HCT116 (cell line): ENCODE data around the gene MSTN. TPM values are rescaled to one million over a fixed set of nuclear protein-coding genes. Genes with fewer than 3 reads are reported as not detected.

Experiments used
- ATAC-seq: fragments of 200-7000 bp; cut with Tn5 transposase; 2 replicates; pipeline ENCODE4 v1.9.1; 2020; ENCODE audit warnings: mild to moderate bottlenecking, moderate library complexity
- BruUV-seq: library from RNA; stranded (reverse); fragments of 400-500 nt; replicated peaks from 2 replicates; lab custom pipeline; 2021; lab: Mats Ljungman, UMichigan
- CTCF ChIA-PET: fragments of 300-600 bp; sonication (Branson Sonifier 250); formaldehyde crosslinking; loops from one replicate; lab custom pipeline; 2021; ENCODE audit warnings: antibody characterized with exemption; lab: Charles Lee
- POLR2A ChIA-PET: fragments of 300-600, 350-600 bp; sonication (Branson Sonifier 250); formaldehyde crosslinking; loops from one replicate; lab custom pipeline; 2021; ENCODE audit warnings: antibody characterized with exemption; lab: Charles Lee
- RAD21 ChIA-PET, 2 experiments: fragments of 300-600 bp; sonication (Branson Sonifier 250); formaldehyde crosslinking; loops; one replicate each; lab custom pipeline; 2023; ENCODE audit warnings: low total read pairs in 2 of 2; ENCODE audit not compliant: uncharacterized antibody in 2 of 2, unreplicated experiment in 2 of 2, low non-redundant PET in 1 of 2; lab: Charles Lee
- DNase-seq: peaks from one replicate; pipeline ENCODE4 v3.0.0-alpha.2; 2010; ENCODE audit warnings: low read depth, low spot score
- H2AFZ ChIP-seq: fragments of 200-600 bp; shearing (Covaris generic), sonication (generic); 2 replicates; pipeline ENCODE4 v1.6.1; 2017; ENCODE audit warnings: low read depth, mixed run types, mixed read lengths, antibody characterized with exemption, low read length; ENCODE audit not compliant: poor library complexity, severe bottlenecking
- H3K27ac ChIP-seq: 2 replicates; pipeline ENCODE4 v1.5.1; 2012; ENCODE audit warnings: low read depth, low read length
- H3K27me3 ChIP-seq: fragments of 200-600 bp; sonication (generic); 2 replicates; pipeline ENCODE4 v1.6.1; 2016; ENCODE audit warnings: mixed run types, low read length, mixed read lengths; ENCODE audit not compliant: insufficient read depth
- H3K36me3 ChIP-seq, 2 experiments: fragments of 200-500 bp in 1 of 2; fragments of 200-600 bp in 1 of 2; sonication (Bioruptor generic) in 1 of 2; sonication (generic) in 1 of 2; 2 replicates each; pipeline versions ENCODE4 v1.5.1 to v1.6.1; 2014 to 2016; ENCODE audit warnings: low read length in 2 of 2, inconsistent platforms in 1 of 2, mixed read lengths in 1 of 2, mixed run types in 1 of 2; ENCODE audit not compliant: insufficient read depth in 2 of 2, control insufficient read depth in 1 of 2
- H3K4me1 ChIP-seq, 2 experiments: fragments of 200-600 bp in 1 of 2; sonication (generic) in 1 of 2; 2 replicates each; pipeline versions ENCODE4 v1.5.1 to v1.6.1; 2012 to 2017; ENCODE audit warnings: low read length in 2 of 2, inconsistent platforms in 1 of 2, mild to moderate bottlenecking in 1 of 2, mixed read lengths in 1 of 2, mixed run types in 1 of 2, moderate library complexity in 1 of 2; ENCODE audit not compliant: insufficient read depth in 2 of 2, control insufficient read depth in 1 of 2
- H3K4me2 ChIP-seq: fragments of 200-600 bp; sonication (generic); 2 replicates; pipeline ENCODE4 v1.6.1; 2017; ENCODE audit warnings: mixed run types, low read length, mixed read lengths
- H3K4me3 ChIP-seq, 2 experiments: fragments of 200-600 bp in 1 of 2; sonication (generic) in 1 of 2; replicated peaks in 1 of 2; 2 replicates each; pipeline ENCODE4 v1.5.1; 2011 to 2016; ENCODE audit warnings: low read length in 2 of 2, control low read depth in 1 of 2, low read depth in 1 of 2, mild to moderate bottlenecking in 1 of 2, mixed read lengths in 1 of 2, mixed run types in 1 of 2
- H3K79me2 ChIP-seq: fragments of 200-600 bp; sonication (generic); 2 replicates; pipeline ENCODE4 v1.6.1; 2017; ENCODE audit warnings: mild to moderate bottlenecking, mixed run types, low read length, moderate library complexity, mixed read lengths; ENCODE audit not compliant: insufficient read depth
- H3K9ac ChIP-seq: fragments of 200-600 bp; sonication (generic); 2 replicates; pipeline ENCODE4 v1.6.1; 2016; ENCODE audit warnings: low read length, mixed read lengths
- H3K9me2 ChIP-seq: fragments of 200-600 bp; sonication (generic), shearing (Covaris generic); 2 replicates; pipeline ENCODE4 v1.6.1; 2017; ENCODE audit warnings: mixed run types, mild to moderate bottlenecking, moderate library complexity; ENCODE audit not compliant: insufficient read depth
- H3K9me3 ChIP-seq, 2 experiments: fragments of 200-500 bp in 1 of 2; fragments of 200-600 bp in 1 of 2; sonication (Bioruptor generic) in 1 of 2; sonication (generic) in 1 of 2; 2 replicates each; pipeline ENCODE4 v1.6.1; 2014 to 2017; ENCODE audit warnings: low read length in 2 of 2, mixed read lengths in 2 of 2, inconsistent platforms in 1 of 2, low read depth in 1 of 2, mild to moderate bottlenecking in 1 of 2, mixed run types in 1 of 2, moderate library complexity in 1 of 2; ENCODE audit not compliant: control insufficient read depth in 1 of 2, insufficient read depth in 1 of 2
- H4K20me1 ChIP-seq: fragments of 200-600 bp; sonication (generic), shearing (Covaris generic); 2 replicates; pipeline ENCODE4 v1.6.1; 2017; ENCODE audit warnings: mixed run types, mild to moderate bottlenecking, moderate library complexity; ENCODE audit not compliant: insufficient read depth
- CEBPB ChIP-seq: IDR thresholded peaks from 2 replicates; pipeline ENCODE4 v1.6.1; 2012; ENCODE audit warnings: low read depth
- EGR1 ChIP-seq: IDR thresholded peaks from 2 replicates; pipeline ENCODE4 v1.6.1; 2012; ENCODE audit warnings: low read depth
- ELF1 ChIP-seq: IDR thresholded peaks from 2 replicates; pipeline ENCODE4 v1.6.1; 2012; ENCODE audit warnings: low read depth, borderline replicate concordance
- FOSL1 ChIP-seq: IDR thresholded peaks from 2 replicates; pipeline ENCODE4 v1.6.1; 2012; ENCODE audit warnings: low read depth
- JUND ChIP-seq: IDR thresholded peaks from 2 replicates; pipeline ENCODE4 v1.6.1; 2012
- POLR2AphosphoS5 ChIP-seq: IDR thresholded peaks from 2 replicates; pipeline ENCODE4 v1.6.1; 2011; ENCODE audit warnings: mild to moderate bottlenecking, low read depth, low read length, moderate library complexity
- SIN3A ChIP-seq: IDR thresholded peaks from 2 replicates; pipeline ENCODE4 v1.6.1; 2012; ENCODE audit warnings: low read depth
- SP1 ChIP-seq: IDR thresholded peaks from 2 replicates; pipeline ENCODE4 v1.6.1; 2012; ENCODE audit warnings: low read depth
- SRF ChIP-seq: IDR thresholded peaks from 2 replicates; pipeline ENCODE4 v1.6.1; 2012; ENCODE audit warnings: low read depth
- TCF7L2 ChIP-seq: IDR thresholded peaks from 2 replicates; pipeline ENCODE4 v1.7.0; 2011; ENCODE audit warnings: borderline replicate concordance, inconsistent platforms; ENCODE audit not compliant: insufficient read depth, insufficient read length; ENCODE audit errors: extremely low read depth
- YY1 ChIP-seq: IDR thresholded peaks from 2 replicates; pipeline ENCODE4 v1.6.1; 2011; ENCODE audit warnings: low read length, low read depth, moderate library complexity, mild to moderate bottlenecking; ENCODE audit not compliant: insufficient replicate concordance; ENCODE audit errors: extremely low read depth
- ZNF274 ChIP-seq: fragments of 200-500 bp; sonication (Bioruptor generic); IDR thresholded peaks from 2 replicates; pipeline ENCODE4 v1.6.1; 2014; ENCODE audit warnings: mild to moderate bottlenecking, low read depth, low read length, inconsistent platforms
- intact Hi-C: fragments of 100-400 bp; cut with micrococcal nuclease; formaldehyde crosslinking; loops from 2 replicates; pipeline ENCODE4 v1.10.0; 2022
- total RNA-seq: library from RNA; stranded (reverse); gene quantifications from one replicate; pipeline ENCODE4 v1.2.1, GENCODE V29; 2021; ENCODE audit not compliant: unreplicated experiment
- TF ChIP-seq, protein P1 (sequence below), 3 experiments: fragments of 200-600 bp in 1 of 3; sonication (generic) in 1 of 3; IDR thresholded peaks in 2 of 3; conservative IDR thresholded peaks in 1 of 3; 2 replicates each; pipeline ENCODE4 v1.5.1; 2012 to 2017; ENCODE audit warnings: low read depth in 2 of 3, low read length in 2 of 3, antibody characterized with exemption in 1 of 3, borderline replicate concordance in 1 of 3, control low read depth in 1 of 3, mild to moderate bottlenecking in 1 of 3, mixed read lengths in 1 of 3, mixed run types in 1 of 3, moderate library complexity in 1 of 3; ENCODE audit not compliant: insufficient read depth in 1 of 3
- TF ChIP-seq, protein P2 (sequence below): IDR thresholded peaks from 2 replicates; pipeline ENCODE4 v1.6.1; 2011; ENCODE audit warnings: mild to moderate bottlenecking, low read length, moderate library complexity; ENCODE audit not compliant: insufficient replicate concordance; ENCODE audit errors: extremely low read depth

MSTN gene
- total RNA-seq, 1 experiment from 2014 or later: 0.12 TPM

DNA sequence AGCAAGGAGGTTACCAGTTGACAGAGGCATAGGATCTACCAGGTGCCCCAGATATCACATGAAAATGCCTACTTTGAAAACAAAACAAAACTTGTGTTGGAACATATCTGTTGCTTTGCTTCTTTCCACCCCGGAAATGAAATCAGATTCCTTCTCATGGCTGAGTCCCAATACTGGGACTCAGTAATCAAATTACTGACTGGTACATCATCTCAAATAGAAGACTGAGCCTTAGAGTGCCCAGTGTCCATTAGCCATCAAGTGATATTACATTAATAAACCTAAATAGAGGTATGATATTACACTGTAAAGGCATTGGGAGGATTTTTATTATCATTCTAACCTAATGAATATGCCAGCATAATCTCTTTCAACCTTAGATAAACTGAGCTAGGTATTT lies 48.6 kb upstream of the MSTN start (continued):
- TF ChIP-seq, protein P1, sequence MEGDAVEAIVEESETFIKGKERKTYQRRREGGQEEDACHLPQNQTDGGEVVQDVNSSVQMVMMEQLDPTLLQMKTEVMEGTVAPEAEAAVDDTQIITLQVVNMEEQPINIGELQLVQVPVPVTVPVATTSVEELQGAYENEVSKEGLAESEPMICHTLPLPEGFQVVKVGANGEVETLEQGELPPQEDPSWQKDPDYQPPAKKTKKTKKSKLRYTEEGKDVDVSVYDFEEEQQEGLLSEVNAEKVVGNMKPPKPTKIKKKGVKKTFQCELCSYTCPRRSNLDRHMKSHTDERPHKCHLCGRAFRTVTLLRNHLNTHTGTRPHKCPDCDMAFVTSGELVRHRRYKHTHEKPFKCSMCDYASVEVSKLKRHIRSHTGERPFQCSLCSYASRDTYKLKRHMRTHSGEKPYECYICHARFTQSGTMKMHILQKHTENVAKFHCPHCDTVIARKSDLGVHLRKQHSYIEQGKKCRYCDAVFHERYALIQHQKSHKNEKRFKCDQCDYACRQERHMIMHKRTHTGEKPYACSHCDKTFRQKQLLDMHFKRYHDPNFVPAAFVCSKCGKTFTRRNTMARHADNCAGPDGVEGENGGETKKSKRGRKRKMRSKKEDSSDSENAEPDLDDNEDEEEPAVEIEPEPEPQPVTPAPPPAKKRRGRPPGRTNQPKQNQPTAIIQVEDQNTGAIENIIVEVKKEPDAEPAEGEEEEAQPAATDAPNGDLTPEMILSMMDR (IDR thresholded peaks at IDR 0.05 in 2 of 3, conservative IDR thresholded peaks at IDR 0.05 in 1 of 3; ENCODE audit: borderline replicate concordance in 1 of 3, insufficient read depth in 1 of 3, low read depth in 2 of 3, low read length in 2 of 3): no peak

DNA sequence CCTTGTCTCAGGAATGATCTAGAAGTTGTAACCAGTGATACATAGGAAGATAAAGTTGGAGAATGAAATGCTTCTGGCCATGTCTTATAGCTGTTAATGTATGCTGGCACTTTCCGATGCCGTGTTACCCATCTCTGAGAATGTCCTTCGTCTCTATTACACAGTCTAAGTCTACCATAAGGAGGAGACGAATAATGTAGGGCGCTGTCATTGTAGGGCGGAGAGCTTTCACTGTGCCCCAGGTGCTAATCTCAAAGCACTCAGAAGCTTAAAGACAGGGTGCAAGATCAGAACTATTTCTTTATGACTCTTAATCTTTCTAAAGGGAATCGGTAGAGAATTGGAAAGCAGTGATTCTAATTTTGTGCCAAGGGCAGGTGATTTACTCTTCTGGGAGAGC lies 48.2 kb upstream of the MSTN start:
- no peak overlapping the region for H3K4me2 ChIP-seq
- H3K27me3 ChIP-seq: no peaks in the 10 kb centered on the region
- no peaks in the 10 kb centered on the region for H3K36me3 ChIP-seq
- no peak for DNase-seq
- RAD21 ChIA-PET: no interaction called here
- ATAC-seq: no peak
- no TSS peak for BruUV-seq
- H3K79me2 ChIP-seq: no peaks in the 10 kb centered on the region
- H3K4me3 ChIP-seq: no peak overlapping the region
- H3K9me2 ChIP-seq: no peaks in the 10 kb centered on the region
- no peaks in the 10 kb centered on the region for H3K9me3 ChIP-seq
- POLR2A ChIA-PET: no interaction called here
- H3K9ac ChIP-seq: no peak overlapping the region
- no peaks in the 10 kb centered on the region for H4K20me1 ChIP-seq
- TF ChIP-seq JUND: no peak
- TF ChIP-seq YY1: no peak
- no peak for TF ChIP-seq SP1
- TF ChIP-seq SIN3A: no peak
- TF ChIP-seq ELF1: no peak
- TF ChIP-seq SRF: no peak
- TF ChIP-seq POLR2AphosphoS5: no peak
- TF ChIP-seq CEBPB: no peak
- TF ChIP-seq ZNF274: no peak
- TF ChIP-seq, protein P2, sequence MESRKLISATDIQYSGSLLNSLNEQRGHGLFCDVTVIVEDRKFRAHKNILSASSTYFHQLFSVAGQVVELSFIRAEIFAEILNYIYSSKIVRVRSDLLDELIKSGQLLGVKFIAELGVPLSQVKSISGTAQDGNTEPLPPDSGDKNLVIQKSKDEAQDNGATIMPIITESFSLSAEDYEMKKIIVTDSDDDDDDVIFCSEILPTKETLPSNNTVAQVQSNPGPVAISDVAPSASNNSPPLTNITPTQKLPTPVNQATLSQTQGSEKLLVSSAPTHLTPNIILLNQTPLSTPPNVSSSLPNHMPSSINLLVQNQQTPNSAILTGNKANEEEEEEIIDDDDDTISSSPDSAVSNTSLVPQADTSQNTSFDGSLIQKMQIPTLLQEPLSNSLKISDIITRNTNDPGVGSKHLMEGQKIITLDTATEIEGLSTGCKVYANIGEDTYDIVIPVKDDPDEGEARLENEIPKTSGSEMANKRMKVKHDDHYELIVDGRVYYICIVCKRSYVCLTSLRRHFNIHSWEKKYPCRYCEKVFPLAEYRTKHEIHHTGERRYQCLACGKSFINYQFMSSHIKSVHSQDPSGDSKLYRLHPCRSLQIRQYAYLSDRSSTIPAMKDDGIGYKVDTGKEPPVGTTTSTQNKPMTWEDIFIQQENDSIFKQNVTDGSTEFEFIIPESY: no peak
- no peak for TF ChIP-seq FOSL1
- TF ChIP-seq TCF7L2: no peak
- no peak for TF ChIP-seq EGR1
- CTCF ChIA-PET: no interaction called here
- H2AFZ ChIP-seq: no peak overlapping the region
- no peaks in the 10 kb centered on the region for H3K4me1 ChIP-seq
- H3K27ac ChIP-seq: no peak overlapping the region
- intact Hi-C loops: no loop called here
